Choroid plexus epithelial cell (primary cell): Measurements from ENCODE around the gene LPCAT3.
A peak's percentile ranks its signal among the peaks of the same experiment; 100 is the strongest.

ENCODE experiments used
- DNase-seq: peaks from one replicate; pipeline ENCODE4 v3.0.0-alpha.2; 2010; ENCODE audit warnings: low read depth
- H3K4me3 ChIP-seq: 2 replicates; pipeline ENCODE4 v1.5.1; 2011; ENCODE audit warnings: low read depth, mild to moderate bottlenecking, control low read depth, low read length, moderate library complexity
- CTCF ChIP-seq: conservative IDR thresholded peaks from 2 replicates; pipeline ENCODE4 v1.5.1; 2011; ENCODE audit warnings: low read depth, mild to moderate bottlenecking, control low read depth, inconsistent platforms, low read length, moderate library complexity

Gene LPCAT3

GRCh38 chr12:6974180-6974579, 44.1 kb downstream of the LPCAT3 start:
- DNase-seq, result no peak
- no peak overlapping the region for H3K4me3 ChIP-seq
- TF ChIP-seq CTCF, result no peak

GRCh38 chr12:6970096-6970527, 48.2 kb downstream of the LPCAT3 start:
- H3K4me3 ChIP-seq, result peak overlapping the region; percentile 81
- DNase-seq, result peak; percentile 14
- no peak for TF ChIP-seq CTCF

GRCh38 chr12:6968426-6968825, 49.9 kb downstream of the LPCAT3 start:
- no peak overlapping the region for H3K4me3 ChIP-seq
- no peak for DNase-seq
- no peak for TF ChIP-seq CTCF

- DNase-seq, result no peak
- TF ChIP-seq CTCF, result no peak
- H3K4me3 ChIP-seq, result no peak overlapping the region
These were observed 50.6 kb downstream of the LPCAT3 start for GRCh38 chr12:6967651-6968100.

- H3K4me3 ChIP-seq, result no peak overlapping the region
- peak; percentile 69 for DNase-seq
- no peak for TF ChIP-seq CTCF
These were observed 51.9 kb downstream of the LPCAT3 start for GRCh38 chr12:6966351-6966750.

- DNase-seq, result peak; percentile 42
- no peak for TF ChIP-seq CTCF
- no peak overlapping the region for H3K4me3 ChIP-seq
These were observed 52.6 kb downstream of the LPCAT3 start for GRCh38 chr12:6965714-6966113.

GRCh38 chr12:6965026-6965661, 53.1 kb downstream of the LPCAT3 start:
- peak; percentile 95 for DNase-seq
- TF ChIP-seq CTCF, result peak; percentile 94
- H3K4me3 ChIP-seq, result no peak overlapping the region
